ENCODE data around the gene PARD6G.

The PARD6G gene

GRCh38 chr18:80252136-80252535 lies 4.8 kb upstream of the PARD6G start:
- Histone ChIP-seq H3K4me3 (no peak overlapping the region), H3K27ac (no peak overlapping the region), H3K36me3 (no peaks in the 10 kb centered on the region), H3K9ac (no peak overlapping the region), H3K4me1 (peaks cover 0 to 7% (median 6%) of the 10 kb centered on the region in 10 experiments; a peak in 10 of 20 replicates), H3K4me2 (no peak overlapping the region), H3K27me3 (peaks cover 2 to 16% (median 11%) of the 10 kb centered on the region in 11 experiments), H4K20me1 (no peaks in the 10 kb centered on the region), H3K9me3 (replicated peaks in 1 of 11) (peaks cover 0 to 15% (median 5%) of the 10 kb centered on the region in 11 experiments; a peak in 12 of 22 replicates)
- no peak for TF ChIP-seq Cebpa-rat (IDR thresholded peaks at IDR 0.05)

GRCh38 chr18:80251700-80252099 lies 4.4 kb upstream of the PARD6G start:
- Histone ChIP-seq H3K4me1 (peaks cover 0 to 9% (median 6%) of the 10 kb centered on the region in 10 experiments; a peak in 10 of 20 replicates), H3K9ac (no peak overlapping the region), H3K4me2 (no peak overlapping the region), H3K36me3 (no peaks in the 10 kb centered on the region), H4K20me1 (no peaks in the 10 kb centered on the region), H3K9me3 (replicated peaks in 1 of 11) (peaks cover 0 to 15% (median 5%) of the 10 kb centered on the region in 11 experiments; a peak in 12 of 22 replicates), H3K4me3 (no peak overlapping the region), H3K27ac (no peak overlapping the region), H3K27me3 (peaks cover 7 to 20% (median 15%) of the 10 kb centered on the region in 11 experiments)
- no peak for TF ChIP-seq Cebpa-rat (IDR thresholded peaks at IDR 0.05)

GRCh38 chr18:80250740-80251364 lies 3.5 kb upstream of the PARD6G start:
- H3K4me3 ChIP-seq: no peak overlapping the region
- no peak overlapping the region for H3K4me2 ChIP-seq
- peaks cover 13 to 28% (median 22%) of the 10 kb centered on the region in 11 experiments for H3K27me3 ChIP-seq
- H3K9ac ChIP-seq: no peak overlapping the region
- peaks cover 0 to 3% (median 0%) of the 10 kb centered on the region in 11 experiments; a peak in 2 of 22 replicates for H4K20me1 ChIP-seq
- peaks cover 0 to 15% (median 5%) of the 10 kb centered on the region in 11 experiments; a peak in 12 of 22 replicates for H3K9me3 ChIP-seq (replicated peaks in 1 of 11)
- no peaks in the 10 kb centered on the region for H3K36me3 ChIP-seq
- H3K27ac ChIP-seq: no peak overlapping the region
- peaks cover 0 to 16% (median 8%) of the 10 kb centered on the region in 10 experiments; a peak in 13 of 20 replicates for H3K4me1 ChIP-seq
- TF ChIP-seq Cebpa-rat (IDR thresholded peaks at IDR 0.05): no peak

- no peak overlapping the region for H3K4me3 ChIP-seq
- H3K36me3 ChIP-seq: no peaks in the 10 kb centered on the region
- no peak overlapping the region for H3K9ac ChIP-seq
- H3K27ac ChIP-seq: no peak overlapping the region
- peak overlapping the region in 4 of 11 experiments; percentile 6 to 25 (median 15); a peak in 5 of 22 replicates for H3K4me2 ChIP-seq
- peaks cover 0 to 17% (median 9%) of the 10 kb centered on the region in 10 experiments; a peak in 13 of 20 replicates for H3K4me1 ChIP-seq
- peaks cover 0 to 10% (median 0%) of the 10 kb centered on the region in 11 experiments; a peak in 7 of 22 replicates for H4K20me1 ChIP-seq
- TF ChIP-seq Cebpa-rat (IDR thresholded peaks at IDR 0.05): no peak
- H3K9me3 ChIP-seq (replicated peaks in 1 of 11): peaks cover 0 to 8% (median 5%) of the 10 kb centered on the region in 11 experiments; a peak in 9 of 22 replicates
- peaks cover 18 to 40% (median 31%) of the 10 kb centered on the region in 11 experiments for H3K27me3 ChIP-seq
These were observed 2.1 kb upstream of the PARD6G start for GRCh38 chr18:80249217-80250093.

- H3K9me3 ChIP-seq (replicated peaks in 1 of 11): no peaks in the 10 kb centered on the region
- peak overlapping the region; percentile 66 to 82 (median 72) for H3K4me3 ChIP-seq
- H3K27me3 ChIP-seq: peaks cover 18 to 40% (median 31%) of the 10 kb centered on the region in 11 experiments
- H3K36me3 ChIP-seq: no peaks in the 10 kb centered on the region
- peak overlapping the region; percentile 67 to 83 (median 78) for H3K9ac ChIP-seq
- H3K27ac ChIP-seq: peak overlapping the region in 10 of 11 experiments; percentile 19 to 66 (median 54); a peak in 17 of 22 replicates
- H3K4me2 ChIP-seq: peak overlapping the region; percentile 80 to 99 (median 96)
- TF ChIP-seq Cebpa-rat (IDR thresholded peaks at IDR 0.05): no peak
- peaks cover 0 to 17% (median 9%) of the 10 kb centered on the region in 10 experiments; a peak in 13 of 20 replicates for H3K4me1 ChIP-seq
- peaks cover 0 to 10% (median 0%) of the 10 kb centered on the region in 11 experiments; a peak in 7 of 22 replicates for H4K20me1 ChIP-seq
These were observed 595 bp downstream of the PARD6G start for GRCh38 chr18:80246445-80247392.

GRCh38 chr18:80245781-80246444 lies 1.4 kb downstream of the PARD6G start:
- Histone ChIP-seq H4K20me1 (peaks cover 0 to 10% (median 0%) of the 10 kb centered on the region in 11 experiments; a peak in 7 of 22 replicates), H3K4me1 (peaks cover 0 to 17% (median 9%) of the 10 kb centered on the region in 10 experiments; a peak in 13 of 20 replicates), H3K4me2 (peak overlapping the region in 8 of 11 experiments; percentile 29 to 99 (median 96); a peak in 16 of 22 replicates), H3K4me3 (peak overlapping the region in 3 of 10 experiments; percentile 11 to 26 (median 25); a peak in 1 of 20 replicates), H3K9ac (no peak overlapping the region), H3K36me3 (no peaks in the 10 kb centered on the region), H3K27me3 (peaks cover 18 to 40% (median 31%) of the 10 kb centered on the region in 11 experiments), H3K27ac (no peak overlapping the region), H3K9me3 (replicated peaks in 1 of 11) (no peaks in the 10 kb centered on the region)
- TF ChIP-seq Cebpa-rat (IDR thresholded peaks at IDR 0.05): no peak

- Histone ChIP-seq H3K4me3 (no peak overlapping the region), H3K4me1 (peaks cover 0 to 17% (median 9%) of the 10 kb centered on the region in 10 experiments; a peak in 13 of 20 replicates), H3K27me3 (peaks cover 18 to 40% (median 31%) of the 10 kb centered on the region in 11 experiments), H4K20me1 (peaks cover 0 to 10% (median 0%) of the 10 kb centered on the region in 11 experiments; a peak in 7 of 22 replicates), H3K9ac (no peak overlapping the region), H3K27ac (no peak overlapping the region), H3K9me3 (replicated peaks in 1 of 11) (no peaks in the 10 kb centered on the region), H3K36me3 (no peaks in the 10 kb centered on the region), H3K4me2 (peak overlapping the region in 5 of 11 experiments; percentile 51 to 99 (median 97); a peak in 4 of 22 replicates)
- TF ChIP-seq Cebpa-rat (IDR thresholded peaks at IDR 0.05): no peak
These were observed 2.2 kb downstream of the PARD6G start for GRCh38 chr18:80244956-80245730.

Data from BLaER1 treated with 17β-estradiol and CSF1 and Interleukin-3, amounts not matched to agents 10 nM and 100 nM (cell line).